Transverse colon (tissue), 4 donors: ENCODE measurements around the gene ITGB1. TPM values are rescaled to one million over a fixed set of nuclear protein-coding genes. Genes with fewer than 3 reads are reported as not detected.
"Not testable (repeated sequence)": the region's sequence is repeated elsewhere in the genome, so short reads cannot be mapped to it uniquely, and the experiment has no call there.

ENCODE experiments used
- DNase-seq: peaks from one replicate; pipeline ENCODE4 v3.0.0-alpha.2; 2019
- H3K27ac ChIP-seq, 4 donors: fragments of 200-600 bp; sonication (generic); 2 replicates each; pipeline ENCODE4 v1.5.1; 2016 to 2018; ENCODE audit warnings: inconsistent platforms in 4 of 4
- H3K27me3 ChIP-seq: fragments of 200-600 bp; sonication (generic); 2 replicates; pipeline ENCODE4 v1.5.1; 2017; ENCODE audit warnings: inconsistent platforms
- H3K36me3 ChIP-seq, 4 donors: fragments of 200-600 bp; sonication (generic); 2 replicates each; pipeline ENCODE4 v1.5.1; 2017 to 2019; ENCODE audit warnings: inconsistent platforms in 4 of 4
- H3K4me1 ChIP-seq, 4 donors: fragments of 200-600 bp; sonication (generic); 2 replicates each; pipeline ENCODE4 v1.5.1; 2017 to 2020; ENCODE audit warnings: inconsistent platforms in 4 of 4
- H3K4me3 ChIP-seq, 4 donors: fragments of 200-600 bp; sonication (generic); 1 replicate in 1 of 4; 2 replicates in 3 of 4; pipeline versions ENCODE4 v1.5.1 to v1.6.1; 2017 to 2019; ENCODE audit warnings: inconsistent platforms in 4 of 4
- H3K9me3 ChIP-seq, 2 donors: fragments of 200-600 bp; sonication (generic); 2 replicates each; pipeline ENCODE4 v1.5.1; 2017 to 2019; ENCODE audit warnings: inconsistent platforms in 2 of 2
- CTCF ChIP-seq, 5 experiments: fragments of 200-600 bp in 3 of 5; fragments of 450-650 bp in 2 of 5; sonication (generic) in 3 of 5; IDR thresholded peaks; 1 replicate in 2 of 5; 2 replicates in 3 of 5; pipeline ENCODE4 v1.5.1; 2016 to 2017; ENCODE audit warnings: antibody characterized with exemption in 5 of 5, inconsistent platforms in 3 of 5, mild to moderate bottlenecking in 2 of 5, moderate library complexity in 1 of 5
- EP300 ChIP-seq: sonication (generic); formaldehyde crosslinking; IDR thresholded peaks from one replicate; pipeline ENCODE4 v1.6.1; 2017; ENCODE audit warnings: antibody characterized with exemption, low read depth
- POLR2A ChIP-seq: fragments of 450-650 bp; IDR thresholded peaks from one replicate; pipeline ENCODE4 v1.6.1; 2016; ENCODE audit warnings: antibody characterized with exemption, mild to moderate bottlenecking, moderate library complexity
- POLR2AphosphoS5 ChIP-seq, 3 donors: sonication (generic); formaldehyde crosslinking; IDR thresholded peaks; one replicate each; pipeline ENCODE4 v1.6.1; 2016; ENCODE audit warnings: antibody characterized with exemption in 3 of 3
- WGBS, 2 donors: methylation state at CpG; one replicate each; pipeline ENCODE4 v1.1.5; 2018; ENCODE audit warnings: low coverage in 1 of 2; 5-methylcytosine and 5-hydroxymethylcytosine counted together
- in situ Hi-C, 4 donors: fragments of 200-750 bp; cut with MboI; loops; one replicate each; pipeline versions ENCODE4 v1.15.0 to v1.15.1; 2017; ENCODE audit warnings: low sequenced_read_pairs in 3 of 4, low pct_ligation_motif_present in 1 of 4, low pct_unique_long_range_greater_than_20kb in 1 of 4
- intact Hi-C: fragments of 100-400 bp; cut with DNase I; formaldehyde crosslinking; loops from one replicate; pipeline ENCODE4 v1.15.1; 2023; ENCODE audit warnings: low total_unique reads
- total RNA-seq, 4 donors: library from RNA; depleted of rRNA; stranded (reverse); fragments of >200 nt; gene quantifications; one replicate each; pipeline ENCODE4 v1.1.0, GENCODE V29; 2016

ITGB1 gene
- total RNA-seq, 4 donors from 2014 or later = 135 to 362 (median 252) TPM

GRCh38 chr10:32906595-32906994 lies 51.4 kb downstream of the ITGB1 start:
- 83 to 90% methylated on average over 4 of the region's 4 CpGs for WGBS, 2 donors
- intact Hi-C loops (no loop called here), in situ Hi-C loops (no loop called here)
- H3K27ac ChIP-seq = no peak overlapping the region
- no peaks in the 10 kb centered on the region for H3K27me3 ChIP-seq
- DNase-seq = no peak
- H3K4me1 ChIP-seq = no peaks in the 10 kb centered on the region
- no peak overlapping the region for H3K4me3 ChIP-seq
- peaks cover 0 to 57% (median 22%) of the 10 kb centered on the region in 4 donors for H3K36me3 ChIP-seq
- H3K9me3 ChIP-seq = no peaks in the 10 kb centered on the region
- TF ChIP-seq POLR2A (no peak), EP300 (no peak), POLR2AphosphoS5 (IDR thresholded peaks at IDR 0.05) (no peak), CTCF (IDR thresholded peaks at IDR 0.05) (no peak)

GRCh38 chr10:32905466-32905865 lies 52.6 kb downstream of the ITGB1 start:
- no peaks in the 10 kb centered on the region for H3K4me1 ChIP-seq
- H3K27me3 ChIP-seq = no peaks in the 10 kb centered on the region
- H3K4me3 ChIP-seq = no peak overlapping the region
- in situ Hi-C loops (no loop called here), intact Hi-C loops (no loop called here)
- DNase-seq = no peak
- H3K27ac ChIP-seq = no peak overlapping the region
- TF ChIP-seq CTCF (IDR thresholded peaks at IDR 0.05) = no peak
- TF ChIP-seq POLR2A = no peak
- no peak for TF ChIP-seq POLR2AphosphoS5 (IDR thresholded peaks at IDR 0.05)
- TF ChIP-seq EP300 = no peak
- H3K36me3 ChIP-seq = peaks cover 0 to 55% (median 19%) of the 10 kb centered on the region in 4 donors
- 54 to 86% methylated on average over 3 of the region's 3 CpGs for WGBS, 2 donors
- no peaks in the 10 kb centered on the region for H3K9me3 ChIP-seq

GRCh38 chr10:32901815-32902214 lies 56.2 kb downstream of the ITGB1 start:
- TF ChIP-seq POLR2AphosphoS5 (IDR thresholded peaks at IDR 0.05) (no peak), POLR2A (no peak), CTCF (IDR thresholded peaks at IDR 0.05) (no peak)
- Histone ChIP-seq H3K4me3 (no peak overlapping the region), H3K4me1 (no peaks in the 10 kb centered on the region), H3K27me3 (no peaks in the 10 kb centered on the region), H3K36me3 (peaks cover 0 to 37% (median 8%) of the 10 kb centered on the region in 4 donors), H3K27ac (no peak overlapping the region), H3K9me3 (no peaks in the 10 kb centered on the region)
- DNase-seq = no peak
- intact Hi-C loops = no loop called here
- in situ Hi-C loops = no loop called here
- WGBS, 2 donors = 95 to 100% methylated on average over 2 to 9 of the region's 9 CpGs

GRCh38 chr10:32895200-32895968 lies 62.6 kb downstream of the ITGB1 start:
- H3K4me1 ChIP-seq, H3K27ac ChIP-seq, H3K4me3 ChIP-seq, H3K9me3 ChIP-seq, intact Hi-C loops, DNase-seq, H3K27me3 ChIP-seq, in situ Hi-C loops: not testable (repeated sequence)
- TF ChIP-seq POLR2AphosphoS5 (IDR thresholded peaks at IDR 0.05) = peak in 1 of 3 donors; percentile 33
- WGBS, 2 donors = 91 to 92% methylated on average over 7 of the region's 7 CpGs
- H3K36me3 ChIP-seq = peaks cover 0 to 31% (median 0%) of the 10 kb centered on the region in 4 donors
